Measurements from ENCODE around the gene GIMAP2.

GRCh38 chr7:150649080-150649385 is 36.5 kb upstream of the GIMAP2 start:
- TF ChIP-seq ERF (CRISPR knock-in tag; IDR thresholded peaks at IDR 0.05) (no peak), NFIC (IDR thresholded peaks at IDR 0.05) (no peak)

All from K562 (cell line).